Measurements from ENCODE around the gene JAK1. TPM values are rescaled to one million over a fixed set of nuclear protein-coding genes. Genes with fewer than 3 reads are reported as not detected.

JAK1 gene
- total and polyA plus RNA-seq, 10 of the 15 experiments (the other 5 are each of a cell fraction or from before 2014, with no cell fraction given): 9.6 to 45.5 (median 35.7) TPM

- Histone ChIP-seq H3K27ac (ENCODE audit: control insufficient read depth, insufficient read depth) (no peak overlapping the region), H3K4me1 (ENCODE audit: control insufficient read depth, insufficient read depth, low read length) (peaks cover 9% of the 10 kb centered on the region), H3K79me2 (ENCODE audit: control insufficient read depth, insufficient read depth, low read length) (peaks cover 21% of the 10 kb centered on the region), H4K20me1 (ENCODE audit: control insufficient read depth, insufficient read depth) (peaks cover 3% of the 10 kb centered on the region; the same call in 1 of the 2 replicates), H3K27me3 (replicated peaks in 1 of 2; ENCODE audit: control insufficient read depth in 2 of 2, insufficient read depth in 2 of 2, low read length in 1 of 2) (no peaks in the 10 kb centered on the region), H3K9ac (ENCODE audit: control insufficient read depth, insufficient read depth, low read length) (no peak overlapping the region), H3K9me3 (replicated peaks; ENCODE audit: control insufficient read depth, insufficient read depth, low read length) (no peaks in the 10 kb centered on the region; the same call in 2 of the 3 replicates), H2AFZ (ENCODE audit: control insufficient read depth, low read depth, low read length) (no peak overlapping the region), H3K4me3 (no peak overlapping the region), H3K4me2 (ENCODE audit: control insufficient read depth, insufficient read depth) (no peak overlapping the region), H3K36me3 (ENCODE audit: control insufficient read depth in 2 of 2, insufficient read depth in 2 of 2, low read length in 1 of 2) (no peaks in the 10 kb centered on the region)
- FAIRE-seq (no peak), ATAC-seq (no peak), DNase-seq (ENCODE audit: low read depth, low spot score) (no peak)
- WGBS (ENCODE audit: insufficient coverage, insufficient replicate concordance, low lambda C conversion rate, missing lambda C conversion rate): 80% methylated on average over 1 of the region's 1 CpG
- ChIA-PET SMC1A (ENCODE audit: uncharacterized antibody, unreplicated experiment) (no interaction called here), RAD21 (ENCODE audit: unreplicated experiment) (no interaction called here), POLR2A (no interaction called here), CTCF (no interaction called here)
- BruUV-seq (replicated peaks): no TSS peak
- TF ChIP-seq NKRF (conservative IDR thresholded peaks at IDR 0.05) (no peak), ATF2 (IDR thresholded peaks at IDR 0.05; ENCODE audit: low read length) (no peak), CHD2 (IDR thresholded peaks at IDR 0.05; ENCODE audit: borderline replicate concordance, low read depth, low read length) (no peak)
- in situ Hi-C loops (cut with MboI): no loop called here
- intact Hi-C loops (cut with micrococcal nuclease; ENCODE audit: unreplicated experiment): no loop called here
These were observed 31.5 kb downstream of the JAK1 start for GRCh38 chr1:64934878-64935275.
